CD14-positive monocyte (primary cell): Measurements from ENCODE around the gene RGL1. TPM values are rescaled to one million over a fixed set of nuclear protein-coding genes. Genes with fewer than 3 reads are reported as not detected.

Experiments
- DNase-seq, 3 donors: peaks; one replicate each; pipeline ENCODE4 v3.0.0-alpha.2; 2011 to 2022
- H2AFZ ChIP-seq: 2 replicates; pipeline ENCODE4 v1.6.0; 2012; ENCODE audit warnings: mild to moderate bottlenecking, low read depth, low read length, inconsistent platforms; ENCODE audit not compliant: insufficient read depth, poor library complexity, severe bottlenecking
- H3K27ac ChIP-seq, 2 donors: 1 replicate in 1 of 2; 2 replicates in 1 of 2; pipeline ENCODE4 v1.5.1; 2012 to 2013; ENCODE audit warnings: low read length in 2 of 2, control low read depth in 1 of 2, inconsistent platforms in 1 of 2, low read depth in 1 of 2, mild to moderate bottlenecking in 1 of 2
- H3K27me3 ChIP-seq, 2 donors: one replicate each; pipeline versions ENCODE4 v1.6.0 to v1.6.1; 2011 to 2013; ENCODE audit warnings: low read length in 2 of 2; ENCODE audit not compliant: control insufficient read depth in 2 of 2, insufficient read depth in 2 of 2
- H3K36me3 ChIP-seq, 2 donors: replicated peaks in 1 of 2; 1 replicate in 1 of 2; 2 replicates in 1 of 2; pipeline versions ENCODE4 v1.5.1 to v1.6.1; 2012 to 2013; ENCODE audit warnings: low read length in 2 of 2, control low read depth in 1 of 2, inconsistent platforms in 1 of 2, mild to moderate bottlenecking in 1 of 2; ENCODE audit not compliant: insufficient read depth in 2 of 2, control insufficient read depth in 1 of 2
- H3K4me1 ChIP-seq, 2 donors: 1 replicate in 1 of 2; 2 replicates in 1 of 2; pipeline versions ENCODE4 v1.5.1 to v1.6.1; 2012 to 2013; ENCODE audit warnings: low read length in 2 of 2, control low read depth in 1 of 2, inconsistent platforms in 1 of 2, mild to moderate bottlenecking in 1 of 2, moderate library complexity in 1 of 2; ENCODE audit not compliant: insufficient read depth in 2 of 2, control insufficient read depth in 1 of 2
- H3K4me2 ChIP-seq: replicated peaks from 2 replicates; pipeline ENCODE3; 2012; ENCODE audit warnings: low read length, moderate library complexity, mild to moderate bottlenecking; ENCODE audit not compliant: poor library complexity, severe bottlenecking; ENCODE audit errors: extremely low read depth
- H3K4me3 ChIP-seq, 3 experiments: fragments of 200-600 bp in 1 of 3; sonication (generic) in 1 of 3; replicated peaks in 1 of 3; 1 replicate in 2 of 3; 2 replicates in 1 of 3; pipeline ENCODE4 v1.5.1; 2011 to 2013; ENCODE audit warnings: low read length in 3 of 3, mild to moderate bottlenecking in 3 of 3, control low read depth in 2 of 3, low read depth in 2 of 3, inconsistent platforms in 1 of 3, moderate library complexity in 1 of 3
- H3K79me2 ChIP-seq: 2 replicates; pipeline ENCODE4 v1.6.0; 2012; ENCODE audit warnings: mild to moderate bottlenecking, control low read depth, inconsistent platforms, low read length, moderate library complexity; ENCODE audit not compliant: insufficient read depth
- H3K9ac ChIP-seq: 2 replicates; pipeline ENCODE4 v1.6.0; 2017; ENCODE audit warnings: low read length, mild to moderate bottlenecking; ENCODE audit not compliant: insufficient read depth, poor library complexity, severe bottlenecking
- H3K9me3 ChIP-seq, 2 donors: replicated peaks in 1 of 2; 1 replicate in 1 of 2; 2 replicates in 1 of 2; pipeline versions ENCODE4 v1.5.1 to v1.6.1; 2012 to 2013; ENCODE audit warnings: low read length in 2 of 2, control low read depth in 1 of 2; ENCODE audit not compliant: control insufficient read depth in 1 of 2, insufficient read depth in 1 of 2
- H4K20me1 ChIP-seq: 2 replicates; pipeline ENCODE4 v1.6.0; 2012; ENCODE audit warnings: mild to moderate bottlenecking, low read length, control low read depth, moderate library complexity; ENCODE audit not compliant: insufficient read depth
- H3K27ac Mint-ChIP-seq, 7 donors: one replicate each; pipeline ENCODE4 v1.8.0; 2020; ENCODE audit warnings: mild to moderate bottlenecking in 7 of 7, mixed read lengths in 7 of 7, moderate library complexity in 6 of 7, inconsistent platforms in 2 of 7
- H3K27me3 Mint-ChIP-seq, 3 donors: one replicate each; pipeline ENCODE4 v1.8.0; 2021 to 2022; ENCODE audit warnings: low read depth in 3 of 3, mild to moderate bottlenecking in 3 of 3, mixed read lengths in 3 of 3, moderate library complexity in 3 of 3, inconsistent platforms in 1 of 3
- H3K36me3 Mint-ChIP-seq, 2 donors: one replicate each; pipeline ENCODE4 v1.8.0; 2020; ENCODE audit warnings: mixed read lengths in 2 of 2, inconsistent platforms in 1 of 2, mild to moderate bottlenecking in 1 of 2
- H3K4me1 Mint-ChIP-seq: one replicate; pipeline ENCODE4 v1.8.0; 2020; ENCODE audit warnings: mild to moderate bottlenecking, mixed read lengths
- H3K4me3 Mint-ChIP-seq, 2 donors: one replicate each; pipeline ENCODE4 v1.8.0; 2020; ENCODE audit warnings: mild to moderate bottlenecking in 2 of 2, mixed read lengths in 2 of 2, moderate library complexity in 1 of 2
- H3K9me3 Mint-ChIP-seq, 7 donors: one replicate each; pipeline ENCODE4 v1.8.0; 2020 to 2022; ENCODE audit warnings: mixed read lengths in 7 of 7, mild to moderate bottlenecking in 6 of 7, moderate library complexity in 6 of 7, inconsistent platforms in 2 of 7
- WGBS: methylation state at CpG from one replicate; pipeline ENCODE4 v1.1.5; 2013; ENCODE audit warnings: missing lambda C conversion rate; ENCODE audit not compliant: insufficient coverage; 5-methylcytosine and 5-hydroxymethylcytosine counted together
- intact Hi-C, 2 donors: fragments of 100-400 bp; cut with micrococcal nuclease; formaldehyde crosslinking; loops; one replicate each; pipeline versions ENCODE4 v1.15.0 to v1.15.1; 2023
- polyA plus RNA-seq, 3 donors: library from polyadenylated mRNA; depleted of rRNA in 1 of 3; unstranded in 2 of 3; stranded (reverse) in 1 of 3; fragments of 300-500 nt in 2 of 3; fragments of >200 nt in 1 of 3; fragmentation: Illumina TruSeq in 2 of 3; gene quantifications; 1 replicate in 2 of 3; 2 replicates in 1 of 3; pipeline ENCODE4 v1.2.3, GENCODE V29; 2012 to 2021
- TF ChIP-seq, protein P1 (sequence below): fragments of 200-600 bp; IDR thresholded peaks from one replicate; pipeline ENCODE4 v1.8.0; 2022; ENCODE audit warnings: antibody characterized with exemption, mild to moderate bottlenecking

Gene RGL1
- polyA plus RNA-seq, 3 donors = 1.2 to 3.3 (median 2.0) TPM

DNA sequence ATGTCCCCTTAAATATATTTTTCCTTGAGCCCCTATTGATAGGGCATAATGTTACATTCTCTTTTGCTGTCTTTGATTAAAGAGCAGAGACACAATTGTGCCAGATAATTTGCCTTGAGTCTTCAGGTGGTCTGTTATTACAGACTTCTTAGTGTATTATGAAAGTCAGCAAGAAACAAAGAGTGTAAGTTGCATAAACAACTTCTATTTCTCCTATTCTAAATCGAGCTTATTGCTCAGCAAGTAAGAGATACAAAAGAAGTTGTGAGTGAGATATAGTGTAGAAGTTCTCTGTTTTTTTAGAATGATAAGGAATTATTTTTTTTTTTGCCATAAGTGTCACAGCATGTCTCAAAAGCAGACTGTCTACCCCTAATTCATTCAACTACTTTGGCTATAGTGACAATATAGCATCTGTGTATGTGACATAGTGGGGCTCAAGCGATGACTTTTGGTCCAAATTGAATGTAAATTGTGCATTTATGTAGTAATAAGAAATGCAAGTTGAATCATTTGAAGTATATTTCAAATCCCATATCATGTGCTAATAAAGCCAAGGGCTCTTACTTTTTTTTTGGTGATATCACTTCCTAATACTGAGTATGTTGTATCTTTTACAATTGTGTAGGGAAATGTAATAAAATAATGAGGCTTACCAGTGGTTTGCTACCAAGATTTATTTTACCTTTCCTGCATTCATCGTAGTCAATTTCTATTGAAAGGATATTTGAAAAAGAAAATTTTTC is 81.3 kb downstream of the RGL1 start:
- H3K79me2 ChIP-seq = no peaks in the 10 kb centered on the region
- H3K9ac ChIP-seq = no peak overlapping the region
- peaks cover 59% of the 10 kb centered on the region for H3K4me1 Mint-ChIP-seq
- no peak for DNase-seq
- no peak overlapping the region for H3K27ac ChIP-seq
- H3K27ac Mint-ChIP-seq = no peak overlapping the region
- no CpG with 5 or more reads among the region's 3 CpGs for WGBS
- H4K20me1 ChIP-seq = no peaks in the 10 kb centered on the region
- peaks cover 8 to 19% of the 10 kb centered on the region in 2 donors for H3K36me3 Mint-ChIP-seq
- no peak overlapping the region for H3K4me3 Mint-ChIP-seq
- H3K4me2 ChIP-seq = no peak overlapping the region
- no peak overlapping the region for H2AFZ ChIP-seq
- H3K4me1 ChIP-seq = peaks cover 39 to 46% of the 10 kb centered on the region in 2 donors
- H3K36me3 ChIP-seq = no peaks in the 10 kb centered on the region
- no peaks in the 10 kb centered on the region for H3K27me3 ChIP-seq
- H3K4me3 ChIP-seq = no peak overlapping the region
- H3K9me3 ChIP-seq = peaks cover 0 to 3% of the 10 kb centered on the region in 2 donors
- intact Hi-C loops = no loop called here
- TF ChIP-seq, protein P1, sequence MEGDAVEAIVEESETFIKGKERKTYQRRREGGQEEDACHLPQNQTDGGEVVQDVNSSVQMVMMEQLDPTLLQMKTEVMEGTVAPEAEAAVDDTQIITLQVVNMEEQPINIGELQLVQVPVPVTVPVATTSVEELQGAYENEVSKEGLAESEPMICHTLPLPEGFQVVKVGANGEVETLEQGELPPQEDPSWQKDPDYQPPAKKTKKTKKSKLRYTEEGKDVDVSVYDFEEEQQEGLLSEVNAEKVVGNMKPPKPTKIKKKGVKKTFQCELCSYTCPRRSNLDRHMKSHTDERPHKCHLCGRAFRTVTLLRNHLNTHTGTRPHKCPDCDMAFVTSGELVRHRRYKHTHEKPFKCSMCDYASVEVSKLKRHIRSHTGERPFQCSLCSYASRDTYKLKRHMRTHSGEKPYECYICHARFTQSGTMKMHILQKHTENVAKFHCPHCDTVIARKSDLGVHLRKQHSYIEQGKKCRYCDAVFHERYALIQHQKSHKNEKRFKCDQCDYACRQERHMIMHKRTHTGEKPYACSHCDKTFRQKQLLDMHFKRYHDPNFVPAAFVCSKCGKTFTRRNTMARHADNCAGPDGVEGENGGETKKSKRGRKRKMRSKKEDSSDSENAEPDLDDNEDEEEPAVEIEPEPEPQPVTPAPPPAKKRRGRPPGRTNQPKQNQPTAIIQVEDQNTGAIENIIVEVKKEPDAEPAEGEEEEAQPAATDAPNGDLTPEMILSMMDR = no peak
- peaks cover 0 to 4% (median 0%) of the 10 kb centered on the region in 3 donors for H3K27me3 Mint-ChIP-seq
- H3K9me3 Mint-ChIP-seq = peaks cover 0 to 9% (median 4%) of the 10 kb centered on the region in 7 donors

DNA sequence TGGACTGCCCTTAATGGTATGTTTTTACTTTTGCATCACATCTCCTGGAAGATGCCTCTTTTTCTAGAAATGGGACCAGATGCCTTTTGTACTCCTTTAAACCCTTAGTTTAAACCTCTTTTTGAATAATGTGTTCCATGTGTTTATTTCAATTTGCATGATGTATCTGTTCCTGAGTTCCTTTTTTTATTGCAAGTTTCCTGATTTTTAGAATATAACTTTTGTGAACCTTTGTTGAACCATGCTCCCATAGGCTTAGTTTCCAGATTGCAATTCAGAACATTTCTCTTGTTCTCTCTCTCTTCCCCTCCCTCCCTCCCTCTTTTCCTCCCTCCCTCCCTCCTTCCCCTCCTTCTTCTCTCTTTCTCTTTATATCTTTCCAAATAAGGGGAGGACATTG is 81.9 kb downstream of the RGL1 start:
- Mint-ChIP-seq H3K4me3 (no peak overlapping the region), H3K27ac (no peak overlapping the region), H3K4me1 (peaks cover 55% of the 10 kb centered on the region), H3K36me3 (peaks cover 8 to 19% of the 10 kb centered on the region in 2 donors), H3K27me3 (peaks cover 0 to 4% (median 0%) of the 10 kb centered on the region in 3 donors), H3K9me3 (peaks cover 0 to 9% (median 4%) of the 10 kb centered on the region in 7 donors)
- Histone ChIP-seq H3K4me1 (peaks cover 35 to 41% of the 10 kb centered on the region in 2 donors), H3K4me2 (no peak overlapping the region), H3K4me3 (no peak overlapping the region), H3K27ac (no peak overlapping the region), H4K20me1 (no peaks in the 10 kb centered on the region), H3K79me2 (no peaks in the 10 kb centered on the region), H3K9ac (no peak overlapping the region), H2AFZ (no peak overlapping the region), H3K27me3 (no peaks in the 10 kb centered on the region), H3K36me3 (no peaks in the 10 kb centered on the region), H3K9me3 (peaks cover 0 to 3% of the 10 kb centered on the region in 2 donors)
- DNase-seq = no peak
- TF ChIP-seq, protein P1 = no peak
- intact Hi-C loops = no loop called here
